IPS-20b (cell line): ENCODE measurements around the gene SPINK2.

Source experiments
- H3K27ac ChIP-seq: one replicate; pipeline ENCODE4 v1.5.1; 2013; ENCODE audit warnings: low read length
- H3K27me3 ChIP-seq: 2 replicates; pipeline ENCODE4 v1.6.1; 2013; ENCODE audit warnings: mild to moderate bottlenecking, low read length, inconsistent platforms; ENCODE audit not compliant: insufficient read depth
- H3K36me3 ChIP-seq: 2 replicates; pipeline ENCODE4 v1.6.1; 2013; ENCODE audit warnings: low read depth, mild to moderate bottlenecking, inconsistent platforms, low read length, moderate library complexity; ENCODE audit not compliant: insufficient read depth
- H3K4me1 ChIP-seq: 2 replicates; pipeline ENCODE4 v1.6.1; 2013; ENCODE audit warnings: mild to moderate bottlenecking, control low read depth, inconsistent platforms, low read length, moderate library complexity; ENCODE audit not compliant: insufficient read depth
- H3K4me3 ChIP-seq: 2 replicates; pipeline ENCODE4 v1.5.1; 2013; ENCODE audit warnings: mild to moderate bottlenecking, low read length, inconsistent platforms
- H3K9ac ChIP-seq: 2 replicates; pipeline ENCODE4 v1.6.1; 2013; ENCODE audit warnings: low read depth, mild to moderate bottlenecking, inconsistent platforms, low read length, moderate library complexity
- H3K9me3 ChIP-seq: 2 replicates; pipeline ENCODE4 v1.6.1; 2013; ENCODE audit warnings: mild to moderate bottlenecking, low read depth, low read length, inconsistent platforms; ENCODE audit not compliant: insufficient read depth

Gene SPINK2

DNA sequence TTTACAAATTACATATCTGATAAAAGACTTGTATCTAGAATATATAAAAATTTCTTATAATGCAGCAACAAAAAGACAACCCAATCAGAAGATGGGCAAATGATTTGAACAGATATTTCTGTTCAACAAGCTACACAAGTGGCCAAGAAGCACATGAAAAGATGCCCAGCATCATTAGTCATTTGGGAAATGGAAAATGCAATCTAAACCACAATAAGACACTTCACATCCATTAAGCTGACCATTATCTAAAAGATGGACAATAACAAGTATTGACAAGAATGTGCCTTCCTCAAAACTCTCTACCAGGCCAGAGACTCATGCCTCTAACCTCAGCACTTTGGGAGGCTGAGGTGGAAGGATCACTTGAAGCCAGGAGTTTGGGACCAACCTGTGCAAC lies 53.9 kb downstream of the SPINK2 start:
- no peak overlapping the region for H3K9ac ChIP-seq
- H3K9me3 ChIP-seq: no peaks in the 10 kb centered on the region
- H3K27me3 ChIP-seq: no peaks in the 10 kb centered on the region
- peaks cover 8% of the 10 kb centered on the region for H3K4me1 ChIP-seq
- no peak overlapping the region for H3K27ac ChIP-seq
- H3K4me3 ChIP-seq: no peak overlapping the region
- H3K36me3 ChIP-seq: no peaks in the 10 kb centered on the region

DNA sequence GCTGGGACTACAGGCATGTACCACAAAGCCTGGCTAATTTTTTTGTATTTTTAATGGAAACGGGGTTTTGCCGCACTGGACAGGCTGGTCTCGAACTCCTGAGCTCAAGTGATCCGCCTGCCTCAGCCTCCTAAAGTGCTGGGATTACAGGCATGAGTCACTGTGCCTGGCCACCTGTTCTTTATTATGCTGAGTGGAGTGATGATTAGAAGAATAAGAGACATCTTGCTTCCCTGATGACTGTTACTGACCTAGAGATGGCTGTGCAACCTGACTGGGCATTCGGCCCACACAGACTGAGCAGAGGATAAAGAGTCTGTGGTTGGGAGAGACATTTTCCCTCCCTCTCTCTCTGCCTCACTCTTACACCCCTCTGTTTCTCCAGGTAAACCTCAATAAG lies 56.7 kb downstream of the SPINK2 start:
- Histone ChIP-seq H3K4me1 (peaks cover 8% of the 10 kb centered on the region), H3K27me3 (no peaks in the 10 kb centered on the region), H3K36me3 (no peaks in the 10 kb centered on the region), H3K9me3 (no peaks in the 10 kb centered on the region), H3K27ac (no peak overlapping the region), H3K4me3 (no peak overlapping the region), H3K9ac (no peak overlapping the region)

DNA sequence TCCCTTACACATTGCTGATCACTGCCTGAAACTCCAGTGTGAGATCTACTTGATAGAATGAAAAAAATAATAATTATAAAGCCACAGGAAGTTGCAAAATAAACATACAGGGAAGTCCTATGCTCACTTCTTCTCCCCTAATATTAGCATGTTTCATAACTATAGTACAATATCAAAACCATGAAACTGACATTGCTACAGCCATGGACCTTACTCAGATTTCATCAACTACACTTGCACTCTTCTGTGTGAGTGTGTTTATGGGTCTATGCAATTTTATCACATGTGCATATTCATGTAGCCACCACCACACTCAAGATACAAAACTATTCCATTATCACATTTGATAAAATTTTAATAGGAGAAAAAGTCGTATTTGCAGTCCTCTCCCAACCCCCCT lies 57.3 kb downstream of the SPINK2 start:
- no peak overlapping the region for H3K27ac ChIP-seq
- no peak overlapping the region for H3K4me3 ChIP-seq
- no peaks in the 10 kb centered on the region for H3K27me3 ChIP-seq
- H3K9me3 ChIP-seq: no peaks in the 10 kb centered on the region
- peaks cover 10% of the 10 kb centered on the region for H3K4me1 ChIP-seq
- H3K9ac ChIP-seq: no peak overlapping the region
- H3K36me3 ChIP-seq: no peaks in the 10 kb centered on the region

- no peaks in the 10 kb centered on the region for H3K27me3 ChIP-seq
- no peaks in the 10 kb centered on the region for H3K36me3 ChIP-seq
- H3K27ac ChIP-seq: no peak overlapping the region
- no peak overlapping the region for H3K4me3 ChIP-seq
- no peak overlapping the region for H3K9ac ChIP-seq
- peaks cover 15% of the 10 kb centered on the region for H3K4me1 ChIP-seq
- no peaks in the 10 kb centered on the region for H3K9me3 ChIP-seq
Observed at GRCh38 chr4:56762484-56763250, 58.8 kb downstream of the SPINK2 start.

GRCh38 chr4:56760183-56760582 lies 61.3 kb downstream of the SPINK2 start:
- Histone ChIP-seq H3K4me1 (peaks cover 27% of the 10 kb centered on the region), H3K9ac (no peak overlapping the region), H3K27me3 (no peaks in the 10 kb centered on the region), H3K36me3 (no peaks in the 10 kb centered on the region), H3K27ac (no peak overlapping the region), H3K9me3 (no peaks in the 10 kb centered on the region), H3K4me3 (no peak overlapping the region)
